HCT116 (cell line): Measurements from ENCODE around the gene HECW1. TPM values are rescaled to one million over a fixed set of nuclear protein-coding genes. Genes with fewer than 3 reads are reported as not detected.

Source experiments
- ATAC-seq: fragments of 200-7000 bp; cut with Tn5 transposase; 2 replicates; pipeline ENCODE4 v1.9.1; 2020; ENCODE audit warnings: mild to moderate bottlenecking, moderate library complexity
- BruUV-seq: library from RNA; stranded (reverse); fragments of 400-500 nt; replicated peaks from 2 replicates; lab custom pipeline; 2021; lab: Mats Ljungman, UMichigan
- CTCF ChIA-PET: fragments of 300-600 bp; sonication (Branson Sonifier 250); formaldehyde crosslinking; loops from one replicate; lab custom pipeline; 2021; ENCODE audit warnings: antibody characterized with exemption; lab: Charles Lee
- POLR2A ChIA-PET: fragments of 300-600, 350-600 bp; sonication (Branson Sonifier 250); formaldehyde crosslinking; loops from one replicate; lab custom pipeline; 2021; ENCODE audit warnings: antibody characterized with exemption; lab: Charles Lee
- RAD21 ChIA-PET, 2 experiments: fragments of 300-600 bp; sonication (Branson Sonifier 250); formaldehyde crosslinking; loops; one replicate each; lab custom pipeline; 2023; ENCODE audit warnings: low total read pairs in 2 of 2; ENCODE audit not compliant: uncharacterized antibody in 2 of 2, unreplicated experiment in 2 of 2, low non-redundant PET in 1 of 2; lab: Charles Lee
- DNase-seq: peaks from one replicate; pipeline ENCODE4 v3.0.0-alpha.2; 2010; ENCODE audit warnings: low read depth, low spot score
- H2AFZ ChIP-seq: fragments of 200-600 bp; shearing (Covaris generic), sonication (generic); 2 replicates; pipeline ENCODE4 v1.6.1; 2017; ENCODE audit warnings: low read depth, mixed run types, mixed read lengths, antibody characterized with exemption, low read length; ENCODE audit not compliant: poor library complexity, severe bottlenecking
- H3K27ac ChIP-seq: 2 replicates; pipeline ENCODE4 v1.5.1; 2012; ENCODE audit warnings: low read depth, low read length
- H3K27me3 ChIP-seq: fragments of 200-600 bp; sonication (generic); 2 replicates; pipeline ENCODE4 v1.6.1; 2016; ENCODE audit warnings: mixed run types, low read length, mixed read lengths; ENCODE audit not compliant: insufficient read depth
- H3K36me3 ChIP-seq, 2 experiments: fragments of 200-500 bp in 1 of 2; fragments of 200-600 bp in 1 of 2; sonication (Bioruptor generic) in 1 of 2; sonication (generic) in 1 of 2; 2 replicates each; pipeline versions ENCODE4 v1.5.1 to v1.6.1; 2014 to 2016; ENCODE audit warnings: low read length in 2 of 2, inconsistent platforms in 1 of 2, mixed read lengths in 1 of 2, mixed run types in 1 of 2; ENCODE audit not compliant: insufficient read depth in 2 of 2, control insufficient read depth in 1 of 2
- H3K4me1 ChIP-seq, 2 experiments: fragments of 200-600 bp in 1 of 2; sonication (generic) in 1 of 2; 2 replicates each; pipeline versions ENCODE4 v1.5.1 to v1.6.1; 2012 to 2017; ENCODE audit warnings: low read length in 2 of 2, inconsistent platforms in 1 of 2, mild to moderate bottlenecking in 1 of 2, mixed read lengths in 1 of 2, mixed run types in 1 of 2, moderate library complexity in 1 of 2; ENCODE audit not compliant: insufficient read depth in 2 of 2, control insufficient read depth in 1 of 2
- H3K4me2 ChIP-seq: fragments of 200-600 bp; sonication (generic); 2 replicates; pipeline ENCODE4 v1.6.1; 2017; ENCODE audit warnings: mixed run types, low read length, mixed read lengths
- H3K4me3 ChIP-seq, 2 experiments: fragments of 200-600 bp in 1 of 2; sonication (generic) in 1 of 2; replicated peaks in 1 of 2; 2 replicates each; pipeline ENCODE4 v1.5.1; 2011 to 2016; ENCODE audit warnings: low read length in 2 of 2, control low read depth in 1 of 2, low read depth in 1 of 2, mild to moderate bottlenecking in 1 of 2, mixed read lengths in 1 of 2, mixed run types in 1 of 2
- H3K79me2 ChIP-seq: fragments of 200-600 bp; sonication (generic); 2 replicates; pipeline ENCODE4 v1.6.1; 2017; ENCODE audit warnings: mild to moderate bottlenecking, mixed run types, low read length, moderate library complexity, mixed read lengths; ENCODE audit not compliant: insufficient read depth
- H3K9ac ChIP-seq: fragments of 200-600 bp; sonication (generic); 2 replicates; pipeline ENCODE4 v1.6.1; 2016; ENCODE audit warnings: low read length, mixed read lengths
- H3K9me2 ChIP-seq: fragments of 200-600 bp; sonication (generic), shearing (Covaris generic); 2 replicates; pipeline ENCODE4 v1.6.1; 2017; ENCODE audit warnings: mixed run types, mild to moderate bottlenecking, moderate library complexity; ENCODE audit not compliant: insufficient read depth
- H3K9me3 ChIP-seq, 2 experiments: fragments of 200-500 bp in 1 of 2; fragments of 200-600 bp in 1 of 2; sonication (Bioruptor generic) in 1 of 2; sonication (generic) in 1 of 2; 2 replicates each; pipeline ENCODE4 v1.6.1; 2014 to 2017; ENCODE audit warnings: low read length in 2 of 2, mixed read lengths in 2 of 2, inconsistent platforms in 1 of 2, low read depth in 1 of 2, mild to moderate bottlenecking in 1 of 2, mixed run types in 1 of 2, moderate library complexity in 1 of 2; ENCODE audit not compliant: control insufficient read depth in 1 of 2, insufficient read depth in 1 of 2
- H4K20me1 ChIP-seq: fragments of 200-600 bp; sonication (generic), shearing (Covaris generic); 2 replicates; pipeline ENCODE4 v1.6.1; 2017; ENCODE audit warnings: mixed run types, mild to moderate bottlenecking, moderate library complexity; ENCODE audit not compliant: insufficient read depth
- RAD21 ChIP-seq: IDR thresholded peaks from 2 replicates; pipeline ENCODE4 v1.6.1; 2012; ENCODE audit warnings: low read depth, mild to moderate bottlenecking
- YY1 ChIP-seq: IDR thresholded peaks from 2 replicates; pipeline ENCODE4 v1.6.1; 2011; ENCODE audit warnings: low read length, low read depth, moderate library complexity, mild to moderate bottlenecking; ENCODE audit not compliant: insufficient replicate concordance; ENCODE audit errors: extremely low read depth
- intact Hi-C: fragments of 100-400 bp; cut with micrococcal nuclease; formaldehyde crosslinking; loops from 2 replicates; pipeline ENCODE4 v1.10.0; 2022
- total RNA-seq: library from RNA; stranded (reverse); gene quantifications from one replicate; pipeline ENCODE4 v1.2.1, GENCODE V29; 2021; ENCODE audit not compliant: unreplicated experiment
- TF ChIP-seq, protein P1 (sequence below), 3 experiments: fragments of 200-600 bp in 1 of 3; sonication (generic) in 1 of 3; IDR thresholded peaks in 2 of 3; conservative IDR thresholded peaks in 1 of 3; 2 replicates each; pipeline ENCODE4 v1.5.1; 2012 to 2017; ENCODE audit warnings: low read depth in 2 of 3, low read length in 2 of 3, antibody characterized with exemption in 1 of 3, borderline replicate concordance in 1 of 3, control low read depth in 1 of 3, mild to moderate bottlenecking in 1 of 3, mixed read lengths in 1 of 3, mixed run types in 1 of 3, moderate library complexity in 1 of 3; ENCODE audit not compliant: insufficient read depth in 1 of 3

The HECW1 gene
- total RNA-seq, 1 experiment from 2014 or later = 5.6 TPM

DNA sequence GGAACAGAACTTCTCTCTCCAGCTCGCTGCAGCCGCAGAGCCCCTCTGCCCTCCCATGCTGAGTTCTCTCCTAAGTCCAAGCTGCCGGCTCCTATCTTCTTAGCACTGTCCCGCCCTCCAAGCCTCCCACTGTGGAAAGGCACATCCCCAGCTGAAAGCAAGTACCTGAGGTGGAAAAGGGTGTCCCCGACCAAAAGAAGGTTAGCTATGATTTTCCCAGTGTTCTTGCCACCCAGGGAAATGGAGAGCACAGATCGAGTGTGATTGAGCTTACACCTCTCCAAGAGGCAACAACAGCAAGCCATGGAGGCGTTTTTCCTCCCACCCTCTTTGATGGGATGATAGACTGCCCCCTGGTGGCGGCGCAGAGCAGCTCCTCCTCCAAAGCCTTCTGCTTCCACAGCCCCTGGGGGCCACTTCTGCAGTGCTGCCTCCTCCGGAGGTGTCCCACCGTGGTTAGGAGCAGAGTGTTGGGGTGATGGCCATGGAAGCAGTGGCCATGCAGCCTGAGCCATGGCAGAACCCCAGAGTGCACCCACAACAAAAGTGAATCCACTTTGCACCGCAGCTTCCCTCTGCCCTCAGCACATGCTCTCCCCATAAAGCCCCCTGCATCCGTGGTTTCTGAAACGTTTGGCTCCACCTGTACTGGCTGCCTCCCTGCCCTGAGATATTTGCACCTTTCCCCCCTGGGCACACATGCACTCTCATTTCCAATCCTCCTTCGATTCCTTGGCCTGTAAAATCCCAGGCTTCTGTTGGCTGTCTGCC is 327.4 kb downstream of the HECW1 start:
- Histone ChIP-seq H3K79me2 (no peaks in the 10 kb centered on the region), H3K4me1 (no peaks in the 10 kb centered on the region), H3K36me3 (no peaks in the 10 kb centered on the region), H3K27ac (no peak overlapping the region), H3K4me2 (peak overlapping the region; percentile 18), H3K9ac (no peak overlapping the region), H4K20me1 (no peaks in the 10 kb centered on the region), H2AFZ (no peak overlapping the region), H3K9me2 (no peaks in the 10 kb centered on the region), H3K4me3 (no peak overlapping the region), H3K27me3 (no peaks in the 10 kb centered on the region), H3K9me3 (no peaks in the 10 kb centered on the region)
- DNase-seq (peak; percentile 38), ATAC-seq (peak; percentile 99)
- ChIA-PET CTCF (interaction anchor here (0.7 to 3.3 kb wide), 16 partner anchors 9 to 1499 kb away, joined by 3 to 14 read pairs (median 6); partner anchors contain the start of genes MRPL32 and PSMA2), POLR2A (no interaction called here), RAD21 (interaction anchor here in 1 of 2 experiments (1.1 kb wide), 1 partner anchor 260 kb away, joined by 3 read pairs; no protein-coding TSS in a partner anchor)
- intact Hi-C loops = loop anchor here (1.0 to 5.0 kb wide), 2 partner anchors 397 to 499 kb away; no protein-coding TSS in a partner anchor
- BruUV-seq = no TSS peak
- TF ChIP-seq RAD21 (peak; percentile 69), YY1 (no peak)
- TF ChIP-seq, protein P1, sequence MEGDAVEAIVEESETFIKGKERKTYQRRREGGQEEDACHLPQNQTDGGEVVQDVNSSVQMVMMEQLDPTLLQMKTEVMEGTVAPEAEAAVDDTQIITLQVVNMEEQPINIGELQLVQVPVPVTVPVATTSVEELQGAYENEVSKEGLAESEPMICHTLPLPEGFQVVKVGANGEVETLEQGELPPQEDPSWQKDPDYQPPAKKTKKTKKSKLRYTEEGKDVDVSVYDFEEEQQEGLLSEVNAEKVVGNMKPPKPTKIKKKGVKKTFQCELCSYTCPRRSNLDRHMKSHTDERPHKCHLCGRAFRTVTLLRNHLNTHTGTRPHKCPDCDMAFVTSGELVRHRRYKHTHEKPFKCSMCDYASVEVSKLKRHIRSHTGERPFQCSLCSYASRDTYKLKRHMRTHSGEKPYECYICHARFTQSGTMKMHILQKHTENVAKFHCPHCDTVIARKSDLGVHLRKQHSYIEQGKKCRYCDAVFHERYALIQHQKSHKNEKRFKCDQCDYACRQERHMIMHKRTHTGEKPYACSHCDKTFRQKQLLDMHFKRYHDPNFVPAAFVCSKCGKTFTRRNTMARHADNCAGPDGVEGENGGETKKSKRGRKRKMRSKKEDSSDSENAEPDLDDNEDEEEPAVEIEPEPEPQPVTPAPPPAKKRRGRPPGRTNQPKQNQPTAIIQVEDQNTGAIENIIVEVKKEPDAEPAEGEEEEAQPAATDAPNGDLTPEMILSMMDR (IDR thresholded peaks at IDR 0.05 in 2 of 3, conservative IDR thresholded peaks at IDR 0.05 in 1 of 3; ENCODE audit: borderline replicate concordance in 1 of 3, insufficient read depth in 1 of 3, low read depth in 2 of 3, low read length in 2 of 3) = peak; percentile 60 to 94 (median 91)
